GM21390 (cell line): ENCODE results near the gene KCNK13.

Source experiments
- ATAC-seq: cut with Tn5 transposase; IDR thresholded peaks from one replicate; pipeline ENCODE4 v1.9.1; 2021; ENCODE audit not compliant: unreplicated experiment

Gene KCNK13

GRCh38 chr14:90118027-90118426 is 56.2 kb downstream of the KCNK13 start:
- ATAC-seq: no peak

DNA sequence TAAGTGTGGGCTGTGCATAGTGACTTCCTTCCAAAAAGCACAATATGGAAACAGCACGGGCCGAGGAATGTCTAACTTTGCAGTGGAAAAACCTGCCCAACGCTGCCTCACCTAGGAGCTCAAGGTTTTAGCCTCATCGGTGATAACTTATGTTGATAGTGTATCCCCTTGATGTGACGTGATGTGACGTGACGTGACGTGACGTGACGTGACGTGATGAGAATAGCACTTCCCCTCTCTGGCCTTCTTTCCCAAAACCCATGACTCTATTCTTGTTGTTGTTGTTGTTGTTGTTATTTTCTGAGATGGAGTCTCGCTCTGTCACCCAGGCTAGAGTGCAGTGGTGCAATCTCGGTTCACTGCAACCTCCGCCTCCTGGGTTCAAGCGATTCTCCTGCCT is 64.5 kb downstream of the KCNK13 start:
- ATAC-seq: no peak

GRCh38 chr14:90132821-90133570 is 71.2 kb downstream of the KCNK13 start:
- ATAC-seq: no peak

DNA sequence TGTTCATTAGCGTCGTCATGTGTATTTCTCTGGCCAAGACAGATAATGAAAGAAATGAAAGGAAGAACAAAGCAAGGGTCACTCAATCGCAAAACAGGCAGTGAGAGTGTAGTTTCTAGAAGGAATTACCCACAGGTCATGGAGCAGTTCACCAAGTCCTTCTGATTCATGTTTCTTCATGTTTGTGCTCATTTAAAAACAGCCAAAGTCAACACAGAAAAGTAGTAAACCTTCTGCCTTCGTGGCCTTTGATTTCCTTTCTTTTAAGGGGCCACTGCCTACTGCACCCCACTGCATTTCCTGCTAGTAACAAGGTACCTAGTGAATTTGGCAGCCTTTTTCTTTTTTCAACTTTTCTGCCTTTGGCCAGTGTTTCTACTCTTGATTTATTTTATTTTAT is 75.1 kb downstream of the KCNK13 start:
- no peak for ATAC-seq

GRCh38 chr14:90137807-90138206 is 76.0 kb downstream of the KCNK13 start:
- ATAC-seq: no peak

- no peak for ATAC-seq
Observed at GRCh38 chr14:90139199-90139598, 77.4 kb downstream of the KCNK13 start.

DNA sequence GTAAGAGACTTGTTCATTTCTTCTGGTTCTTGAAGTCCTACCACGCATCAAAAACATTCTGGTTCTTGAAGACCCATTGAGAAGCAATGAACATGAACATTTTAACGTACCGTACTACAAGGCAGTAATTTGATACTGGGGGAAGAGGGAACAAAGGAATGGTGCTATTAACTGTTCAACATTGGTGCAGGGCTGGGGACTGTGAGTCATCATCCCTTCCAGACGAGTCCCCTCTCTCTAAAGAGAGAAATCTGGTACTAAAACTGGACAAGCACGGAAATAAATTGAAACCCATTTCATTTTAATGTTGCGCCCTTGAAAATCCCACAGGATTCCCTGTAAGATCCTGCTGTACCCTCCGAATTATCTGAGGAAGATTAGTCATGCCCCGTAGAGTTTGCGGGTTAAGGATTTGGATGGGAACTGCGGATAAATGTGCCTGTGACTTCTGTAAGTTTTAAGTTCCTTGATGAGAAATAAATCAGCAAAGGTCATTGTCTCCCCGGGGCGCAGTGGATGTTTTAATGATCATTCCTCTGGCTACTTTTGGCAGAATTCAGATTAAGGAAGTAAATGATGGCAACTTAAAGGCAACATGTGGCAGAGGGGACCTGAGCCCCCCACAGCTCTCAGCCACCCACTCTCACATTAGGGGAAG is 78.6 kb downstream of the KCNK13 start:
- ATAC-seq: no peak

GRCh38 chr14:90140956-90141316 is 79.1 kb downstream of the KCNK13 start:
- ATAC-seq: no peak

GRCh38 chr14:90153429-90153828 is 91.6 kb downstream of the KCNK13 start:
- ATAC-seq: no peak

DNA sequence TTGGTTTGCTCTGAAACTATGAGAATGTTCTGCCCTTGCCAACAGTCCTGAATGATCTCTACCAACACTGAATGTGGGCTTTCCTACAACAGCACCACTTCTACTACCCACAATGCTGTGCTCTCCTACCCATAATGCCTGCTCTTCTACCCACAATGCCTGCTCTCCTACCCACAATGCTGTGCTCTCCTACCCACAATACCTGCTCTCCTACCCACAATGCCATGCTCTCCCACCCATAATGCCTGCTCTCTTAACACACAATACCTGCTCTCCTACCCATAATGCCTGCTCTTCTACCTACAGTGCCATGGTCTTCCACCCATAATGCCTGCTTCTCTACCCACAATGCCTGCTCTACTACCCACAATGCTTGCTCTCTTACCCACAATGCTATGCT is 92.3 kb downstream of the KCNK13 start:
- no peak for ATAC-seq

DNA sequence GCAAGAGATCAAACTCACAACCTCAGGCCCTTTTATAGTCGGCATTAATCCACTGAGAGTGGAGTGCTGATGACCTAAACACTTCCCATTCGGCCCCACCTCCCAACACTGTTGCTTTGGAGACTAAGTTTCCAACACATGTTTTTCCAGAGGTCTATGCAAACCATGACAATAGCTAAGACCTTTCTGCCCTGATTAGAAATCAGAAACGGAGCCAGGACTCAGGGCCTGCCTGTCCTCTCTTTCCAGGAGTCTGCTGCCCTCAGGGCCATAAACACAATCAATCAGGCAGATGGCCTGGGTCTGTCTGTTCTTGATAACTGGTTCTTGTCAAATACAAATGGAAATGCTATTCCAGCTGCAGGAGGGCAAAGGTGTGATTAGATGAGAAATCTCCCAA is 97.4 kb downstream of the KCNK13 start:
- no peak for ATAC-seq

GRCh38 chr14:90159688-90160087 is 97.9 kb downstream of the KCNK13 start:
- no peak for ATAC-seq

DNA sequence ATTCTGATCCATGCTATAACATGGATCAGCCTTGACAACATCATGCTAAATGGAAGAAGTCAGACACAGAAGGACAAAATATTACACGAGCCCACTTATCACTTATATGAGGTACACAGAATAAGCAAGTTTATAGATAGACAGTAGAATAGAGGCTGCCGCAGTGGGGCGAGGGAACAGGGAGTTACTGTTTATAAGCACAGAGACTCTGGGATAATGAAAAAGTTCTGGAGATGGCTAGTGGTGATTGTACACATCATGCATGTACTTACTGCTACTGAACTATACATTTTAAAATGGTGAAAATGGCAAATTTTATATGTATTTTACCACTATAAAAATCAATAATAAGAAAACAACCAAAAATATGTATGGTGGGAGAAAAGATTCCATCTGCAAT is 99.3 kb downstream of the KCNK13 start:
- ATAC-seq: no peak

- ATAC-seq: no peak
Observed at GRCh38 chr14:90168425-90169105, 106.8 kb downstream of the KCNK13 start.

GRCh38 chr14:90175631-90176030 is 113.8 kb downstream of the KCNK13 start:
- ATAC-seq: no peak

- ATAC-seq: no peak
Observed at GRCh38 chr14:90177539-90178189, 115.9 kb downstream of the KCNK13 start.

DNA sequence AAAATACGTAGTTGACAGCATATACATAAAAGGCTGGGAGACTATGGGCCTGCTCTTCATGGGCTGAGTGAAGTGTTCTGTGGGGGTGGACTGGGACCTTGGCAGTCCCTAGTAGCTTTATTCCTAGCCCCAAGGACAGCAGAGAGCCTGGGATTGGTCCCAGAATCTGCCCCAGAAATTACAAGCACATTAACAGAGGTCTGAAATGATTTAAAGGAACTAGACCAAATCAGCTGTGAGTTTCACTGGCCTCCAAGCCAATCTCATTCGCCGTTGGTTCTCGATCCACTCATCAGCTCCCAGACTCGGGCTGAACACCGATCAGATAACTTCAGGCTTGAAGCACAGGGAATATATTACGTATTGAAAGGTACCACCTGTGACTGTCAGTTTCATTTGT is 117.6 kb downstream of the KCNK13 start:
- no peak for ATAC-seq

- ATAC-seq: no peak
Observed at GRCh38 chr14:90179809-90180779, 118.3 kb downstream of the KCNK13 start.

DNA sequence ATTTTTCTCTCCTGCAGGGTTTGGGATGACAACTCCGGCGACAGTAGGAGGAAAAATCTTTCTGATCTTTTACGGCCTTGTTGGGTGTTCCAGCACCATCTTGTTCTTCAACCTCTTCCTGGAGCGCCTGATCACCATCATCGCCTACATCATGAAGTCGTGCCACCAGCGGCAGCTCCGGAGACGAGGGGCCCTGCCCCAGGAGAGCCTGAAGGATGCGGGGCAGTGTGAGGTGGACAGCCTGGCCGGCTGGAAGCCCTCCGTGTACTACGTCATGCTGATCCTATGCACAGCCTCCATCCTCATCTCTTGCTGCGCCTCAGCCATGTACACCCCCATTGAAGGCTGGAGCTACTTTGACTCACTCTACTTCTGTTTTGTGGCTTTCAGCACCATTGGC is 122.3 kb downstream of the KCNK13 start:
- no peak for ATAC-seq

DNA sequence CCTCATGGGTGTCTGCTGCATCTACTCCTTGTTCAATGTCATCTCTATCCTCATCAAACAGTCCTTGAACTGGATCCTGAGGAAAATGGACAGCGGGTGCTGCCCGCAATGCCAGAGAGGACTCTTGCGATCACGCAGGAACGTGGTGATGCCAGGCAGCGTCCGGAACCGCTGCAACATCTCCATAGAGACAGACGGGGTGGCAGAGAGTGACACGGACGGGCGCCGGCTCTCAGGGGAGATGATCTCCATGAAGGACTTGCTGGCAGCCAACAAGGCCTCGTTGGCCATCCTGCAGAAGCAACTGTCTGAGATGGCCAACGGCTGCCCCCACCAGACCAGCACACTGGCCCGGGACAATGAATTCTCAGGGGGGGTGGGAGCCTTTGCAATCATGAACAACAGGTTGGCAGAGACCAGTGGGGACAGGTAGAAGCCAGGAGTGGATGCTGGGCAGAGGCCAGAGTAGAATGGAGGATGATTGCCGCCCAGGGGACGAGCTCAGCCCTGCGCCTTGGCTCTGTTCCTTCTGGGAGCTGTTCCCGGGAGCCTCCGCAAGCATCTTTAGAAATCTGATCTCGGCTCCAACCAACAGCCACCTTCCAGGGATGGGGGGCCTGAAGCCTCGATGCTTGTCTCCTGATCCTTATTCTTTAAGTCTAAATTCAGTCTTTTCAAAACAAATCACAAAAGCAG is 122.9 kb downstream of the KCNK13 start:
- ATAC-seq: no peak
